Cardiac muscle cell (in vitro differentiated cells and primary cell): ENCODE data around the gene RAD23A. TPM values are rescaled to one million over a fixed set of nuclear protein-coding genes. Genes with fewer than 3 reads are reported as not detected.

Experiments
- DNase-seq, 2 donors: peaks; one replicate each; pipeline versions ENCODE4 v3.0.0 to v3.0.0-alpha.2; 2010 to 2017; ENCODE audit warnings: low read depth in 1 of 2, low spot score in 1 of 2
- H3K27ac ChIP-seq: fragments of 200-600 bp; sonication (generic); 2 replicates; pipeline ENCODE4 v1.5.1; 2016
- H3K27me3 ChIP-seq: fragments of 200-600 bp; sonication (generic); 2 replicates; pipeline ENCODE4 v1.6.0; 2016; ENCODE audit warnings: control low read depth
- H3K36me3 ChIP-seq: fragments of 200-600 bp; sonication (generic); 2 replicates; pipeline ENCODE4 v1.5.1; 2016; ENCODE audit warnings: control low read depth
- H3K4me1 ChIP-seq: fragments of 200-600 bp; sonication (generic); 2 replicates; pipeline ENCODE4 v1.8.1; 2017; ENCODE audit warnings: low read depth, mild to moderate bottlenecking, mixed run types
- H3K4me3 ChIP-seq: fragments of 200-600 bp; sonication (generic); 2 replicates; pipeline ENCODE4 v1.5.1; 2016; ENCODE audit warnings: mild to moderate bottlenecking
- H3K9me3 ChIP-seq: fragments of 200-600 bp; sonication (generic); 2 replicates; pipeline ENCODE4 v1.5.1; 2017; ENCODE audit warnings: low read depth, mild to moderate bottlenecking, control low read depth
- polyA plus RNA-seq: library from polyadenylated mRNA; unstranded; fragments of >200 nt; fragmentation: Nextera tagmentation; extraction: Ambion mirVana; gene quantifications from 2 replicates; pipeline ENCODE4 v1.2.1, GENCODE V29; 2016
- total RNA-seq: library from RNA; depleted of rRNA; stranded (reverse); fragments of >200 nt; gene quantifications from 2 replicates; pipeline ENCODE4 v1.2.3, GENCODE V29; 2016
- TF ChIP-seq, protein P1 (sequence below): IDR thresholded peaks from 2 replicates; pipeline ENCODE4 v1.5.1; 2012; ENCODE audit warnings: low read depth, mild to moderate bottlenecking, low read length

RAD23A gene
- total and polyA plus RNA-seq, 2 experiments from 2014 or later = 182 to 191 TPM

GRCh38 chr19:12997967-12998940 lies 52.6 kb downstream of the RAD23A start:
- TF ChIP-seq, protein P1, sequence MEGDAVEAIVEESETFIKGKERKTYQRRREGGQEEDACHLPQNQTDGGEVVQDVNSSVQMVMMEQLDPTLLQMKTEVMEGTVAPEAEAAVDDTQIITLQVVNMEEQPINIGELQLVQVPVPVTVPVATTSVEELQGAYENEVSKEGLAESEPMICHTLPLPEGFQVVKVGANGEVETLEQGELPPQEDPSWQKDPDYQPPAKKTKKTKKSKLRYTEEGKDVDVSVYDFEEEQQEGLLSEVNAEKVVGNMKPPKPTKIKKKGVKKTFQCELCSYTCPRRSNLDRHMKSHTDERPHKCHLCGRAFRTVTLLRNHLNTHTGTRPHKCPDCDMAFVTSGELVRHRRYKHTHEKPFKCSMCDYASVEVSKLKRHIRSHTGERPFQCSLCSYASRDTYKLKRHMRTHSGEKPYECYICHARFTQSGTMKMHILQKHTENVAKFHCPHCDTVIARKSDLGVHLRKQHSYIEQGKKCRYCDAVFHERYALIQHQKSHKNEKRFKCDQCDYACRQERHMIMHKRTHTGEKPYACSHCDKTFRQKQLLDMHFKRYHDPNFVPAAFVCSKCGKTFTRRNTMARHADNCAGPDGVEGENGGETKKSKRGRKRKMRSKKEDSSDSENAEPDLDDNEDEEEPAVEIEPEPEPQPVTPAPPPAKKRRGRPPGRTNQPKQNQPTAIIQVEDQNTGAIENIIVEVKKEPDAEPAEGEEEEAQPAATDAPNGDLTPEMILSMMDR = no peak
- Histone ChIP-seq H3K27me3 (peaks cover 96% of the 10 kb centered on the region), H3K9me3 (no peaks in the 10 kb centered on the region), H3K4me3 (no peak overlapping the region), H3K36me3 (no peaks in the 10 kb centered on the region), H3K4me1 (no peaks in the 10 kb centered on the region), H3K27ac (no peak overlapping the region)
- DNase-seq = no peak

DNA sequence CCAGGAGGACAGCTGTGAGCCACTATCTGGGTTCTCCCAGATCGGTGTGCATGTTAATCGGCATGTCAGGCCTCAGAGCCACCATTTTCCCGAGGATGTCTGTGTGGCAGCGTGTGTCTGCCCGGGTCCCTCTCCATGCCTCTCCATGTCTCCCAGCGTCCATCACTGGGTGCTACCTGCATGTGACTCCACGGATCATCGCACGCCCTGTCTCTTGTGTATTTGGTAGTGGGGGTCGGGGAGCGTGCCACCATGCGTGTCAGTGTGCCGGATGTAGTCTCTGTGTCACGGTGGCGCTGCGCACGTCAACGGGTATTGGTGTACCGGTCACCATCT lies 55.5 kb downstream of the RAD23A start:
- Histone ChIP-seq H3K4me3 (no peak overlapping the region), H3K36me3 (no peaks in the 10 kb centered on the region), H3K27ac (no peak overlapping the region), H3K9me3 (no peaks in the 10 kb centered on the region), H3K27me3 (peaks cover 100% of the 10 kb centered on the region), H3K4me1 (no peaks in the 10 kb centered on the region)
- DNase-seq = no peak
- TF ChIP-seq, protein P1 = no peak

GRCh38 chr19:13001502-13002165 lies 56.0 kb downstream of the RAD23A start:
- no peaks in the 10 kb centered on the region for H3K4me1 ChIP-seq
- H3K27ac ChIP-seq = no peak overlapping the region
- H3K9me3 ChIP-seq = no peaks in the 10 kb centered on the region
- no peak for DNase-seq
- TF ChIP-seq, protein P1 = no peak
- peaks cover 100% of the 10 kb centered on the region for H3K27me3 ChIP-seq
- no peak overlapping the region for H3K4me3 ChIP-seq
- no peaks in the 10 kb centered on the region for H3K36me3 ChIP-seq

- DNase-seq = peak in 1 of 2 donors; percentile 78
- Histone ChIP-seq H3K36me3 (no peaks in the 10 kb centered on the region), H3K9me3 (no peaks in the 10 kb centered on the region), H3K4me3 (no peak overlapping the region), H3K27ac (no peak overlapping the region), H3K4me1 (no peaks in the 10 kb centered on the region), H3K27me3 (peaks cover 100% of the 10 kb centered on the region)
- TF ChIP-seq, protein P1 = no peak
Measured at GRCh38 chr19:13002166-13002898, 56.7 kb downstream of the RAD23A start.

DNA sequence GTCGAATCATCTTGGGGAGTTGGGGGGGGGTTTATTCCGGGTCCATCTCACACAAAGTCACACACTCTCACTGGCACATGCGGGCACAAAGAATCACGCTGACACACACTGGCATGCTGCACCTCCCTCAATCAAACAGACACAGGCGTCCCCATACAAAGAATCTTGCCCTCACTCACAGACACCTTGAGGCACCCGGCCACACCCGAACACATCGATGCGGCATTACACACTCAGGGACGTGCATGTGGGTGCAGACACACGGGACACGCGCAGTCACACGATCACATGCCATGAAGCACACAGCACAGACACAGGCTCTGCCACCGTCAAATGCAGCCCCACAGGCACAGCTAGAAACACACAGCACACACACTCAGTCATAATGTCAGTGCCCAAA lies 57.4 kb downstream of the RAD23A start:
- no peak for DNase-seq
- Histone ChIP-seq H3K4me3 (no peak overlapping the region), H3K27ac (no peak overlapping the region), H3K9me3 (no peaks in the 10 kb centered on the region), H3K27me3 (peaks cover 100% of the 10 kb centered on the region), H3K4me1 (no peaks in the 10 kb centered on the region), H3K36me3 (no peaks in the 10 kb centered on the region)
- TF ChIP-seq, protein P1 = no peak
